ENCODE data around the gene ST6GALNAC4. TPM values are rescaled to one million over a fixed set of nuclear protein-coding genes. Genes with fewer than 3 reads are reported as not detected.

ST6GALNAC4 gene
- total and polyA plus RNA-seq, 10 of the 15 experiments (the other 5 are each of a cell fraction or from before 2014, with no cell fraction given): 4.2 to 63.2 (median 35.2) TPM

DNA sequence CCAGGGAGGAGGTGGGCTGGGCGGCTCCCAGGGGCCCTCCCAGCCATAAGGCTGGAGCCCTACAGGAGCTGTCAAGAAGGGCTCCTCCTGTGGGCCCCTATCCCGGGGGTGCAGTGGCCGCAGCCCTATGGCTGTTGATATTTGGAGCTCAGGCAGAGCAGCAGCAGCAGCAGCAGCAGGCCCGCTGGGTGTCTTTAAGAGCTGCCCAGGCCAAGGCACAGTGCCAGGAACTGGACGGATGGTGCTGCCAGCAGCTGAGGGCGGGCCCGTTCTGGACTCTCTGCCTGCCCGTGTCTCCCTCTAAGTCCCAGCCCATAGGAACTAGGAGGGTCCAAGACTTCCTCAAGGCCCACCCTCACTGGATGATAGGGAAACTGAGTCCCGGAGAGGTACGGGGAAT lies 43.0 kb downstream of the ST6GALNAC4 start:
- CTCF ChIA-PET: interaction anchor here (0.8 to 1.0 kb wide), 3 partner anchors 47 to 139 kb away, joined by 3 to 6 read pairs (median 3); partner anchors contain the start of gene TOR2A
- no peak for DNase-seq (ENCODE audit: low read depth, low spot score)
- no peak overlapping the region for H3K27ac ChIP-seq (ENCODE audit: control insufficient read depth, insufficient read depth)
- POLR2A ChIA-PET: no interaction called here
- WGBS (ENCODE audit: insufficient coverage, insufficient replicate concordance, low lambda C conversion rate, missing lambda C conversion rate): 75% methylated on average over 10 of the region's 10 CpGs
- H3K79me2 ChIP-seq (ENCODE audit: control insufficient read depth, insufficient read depth, low read length): no peaks in the 10 kb centered on the region
- no peak overlapping the region for H3K4me3 ChIP-seq
- no peak overlapping the region for H3K9ac ChIP-seq (ENCODE audit: control insufficient read depth, insufficient read depth, low read length)
- no peaks in the 10 kb centered on the region; a peak in 1 of 4 replicates for H3K27me3 ChIP-seq (replicated peaks in 1 of 2; ENCODE audit: control insufficient read depth in 2 of 2, insufficient read depth in 2 of 2, low read length in 1 of 2)
- FAIRE-seq: no peak
- in situ Hi-C loops (cut with MboI) (no loop called here), intact Hi-C loops (cut with micrococcal nuclease; ENCODE audit: unreplicated experiment) (no loop called here)
- BruUV-seq (replicated peaks): no TSS peak
- H3K4me1 ChIP-seq (ENCODE audit: control insufficient read depth, insufficient read depth, low read length): peaks cover 1% of the 10 kb centered on the region; the same call in 1 of the 2 replicates
- no peaks in the 10 kb centered on the region for H3K9me3 ChIP-seq (replicated peaks; ENCODE audit: control insufficient read depth, insufficient read depth, low read length)
- H3K4me2 ChIP-seq (ENCODE audit: control insufficient read depth, insufficient read depth): no peak overlapping the region
- H3K36me3 ChIP-seq (ENCODE audit: control insufficient read depth in 2 of 2, insufficient read depth in 2 of 2, low read length in 1 of 2): no peaks in the 10 kb centered on the region
- no peak overlapping the region for H2AFZ ChIP-seq (ENCODE audit: control insufficient read depth, low read depth, low read length)
- SMC1A ChIA-PET (ENCODE audit: uncharacterized antibody, unreplicated experiment): interaction anchor here (0.8 kb wide), 1 partner anchor 48 kb away, joined by 4 read pairs; no protein-coding TSS in a partner anchor
- no peak for ATAC-seq
- RAD21 ChIA-PET (ENCODE audit: unreplicated experiment): interaction anchor here (0.6 to 1.4 kb wide), 3 partner anchors 43 to 139 kb away, joined by 3 to 7 read pairs (median 4); partner anchors contain the start of genes ST6GALNAC4 and TOR2A
- H4K20me1 ChIP-seq (ENCODE audit: control insufficient read depth, insufficient read depth): no peaks in the 10 kb centered on the region
- TF ChIP-seq MTA2 (IDR thresholded peaks at IDR 0.05; ENCODE audit: low read depth) (no peak), KDM1A (IDR thresholded peaks at IDR 0.05; ENCODE audit: borderline replicate concordance) (no peak), WRNIP1 (IDR thresholded peaks at IDR 0.05; ENCODE audit: borderline replicate concordance, low read depth, low read length) (no peak), ZSCAN29 (IDR thresholded peaks at IDR 0.05) (no peak), ZZZ3 (IDR thresholded peaks at IDR 0.05; ENCODE audit: control insufficient read depth, insufficient read length, low read depth) (no peak), BHLHE40 (IDR thresholded peaks at IDR 0.05; ENCODE audit: borderline replicate concordance in 1 of 2, low read depth in 2 of 2, low read length in 1 of 2) (no peak), GATAD2B (conservative IDR thresholded peaks at IDR 0.05; ENCODE audit: low read depth) (no peak), RB1 (IDR thresholded peaks at IDR 0.05; ENCODE audit: borderline replicate concordance) (no peak), ZNF207 (IDR thresholded peaks at IDR 0.05; ENCODE audit: borderline replicate concordance) (no peak)
- TF ChIP-seq, protein P1, sequence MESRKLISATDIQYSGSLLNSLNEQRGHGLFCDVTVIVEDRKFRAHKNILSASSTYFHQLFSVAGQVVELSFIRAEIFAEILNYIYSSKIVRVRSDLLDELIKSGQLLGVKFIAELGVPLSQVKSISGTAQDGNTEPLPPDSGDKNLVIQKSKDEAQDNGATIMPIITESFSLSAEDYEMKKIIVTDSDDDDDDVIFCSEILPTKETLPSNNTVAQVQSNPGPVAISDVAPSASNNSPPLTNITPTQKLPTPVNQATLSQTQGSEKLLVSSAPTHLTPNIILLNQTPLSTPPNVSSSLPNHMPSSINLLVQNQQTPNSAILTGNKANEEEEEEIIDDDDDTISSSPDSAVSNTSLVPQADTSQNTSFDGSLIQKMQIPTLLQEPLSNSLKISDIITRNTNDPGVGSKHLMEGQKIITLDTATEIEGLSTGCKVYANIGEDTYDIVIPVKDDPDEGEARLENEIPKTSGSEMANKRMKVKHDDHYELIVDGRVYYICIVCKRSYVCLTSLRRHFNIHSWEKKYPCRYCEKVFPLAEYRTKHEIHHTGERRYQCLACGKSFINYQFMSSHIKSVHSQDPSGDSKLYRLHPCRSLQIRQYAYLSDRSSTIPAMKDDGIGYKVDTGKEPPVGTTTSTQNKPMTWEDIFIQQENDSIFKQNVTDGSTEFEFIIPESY (IDR thresholded peaks at IDR 0.05): no peak
- TF ChIP-seq, protein P2, sequence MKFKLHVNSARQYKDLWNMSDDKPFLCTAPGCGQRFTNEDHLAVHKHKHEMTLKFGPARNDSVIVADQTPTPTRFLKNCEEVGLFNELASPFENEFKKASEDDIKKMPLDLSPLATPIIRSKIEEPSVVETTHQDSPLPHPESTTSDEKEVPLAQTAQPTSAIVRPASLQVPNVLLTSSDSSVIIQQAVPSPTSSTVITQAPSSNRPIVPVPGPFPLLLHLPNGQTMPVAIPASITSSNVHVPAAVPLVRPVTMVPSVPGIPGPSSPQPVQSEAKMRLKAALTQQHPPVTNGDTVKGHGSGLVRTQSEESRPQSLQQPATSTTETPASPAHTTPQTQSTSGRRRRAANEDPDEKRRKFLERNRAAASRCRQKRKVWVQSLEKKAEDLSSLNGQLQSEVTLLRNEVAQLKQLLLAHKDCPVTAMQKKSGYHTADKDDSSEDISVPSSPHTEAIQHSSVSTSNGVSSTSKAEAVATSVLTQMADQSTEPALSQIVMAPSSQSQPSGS (IDR thresholded peaks at IDR 0.05; ENCODE audit: low read length): no peak
- TF ChIP-seq, protein P3, sequence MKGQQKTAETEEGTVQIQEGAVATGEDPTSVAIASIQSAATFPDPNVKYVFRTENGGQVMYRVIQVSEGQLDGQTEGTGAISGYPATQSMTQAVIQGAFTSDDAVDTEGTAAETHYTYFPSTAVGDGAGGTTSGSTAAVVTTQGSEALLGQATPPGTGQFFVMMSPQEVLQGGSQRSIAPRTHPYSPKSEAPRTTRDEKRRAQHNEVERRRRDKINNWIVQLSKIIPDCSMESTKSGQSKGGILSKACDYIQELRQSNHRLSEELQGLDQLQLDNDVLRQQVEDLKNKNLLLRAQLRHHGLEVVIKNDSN (IDR thresholded peaks at IDR 0.05; ENCODE audit: borderline replicate concordance, extremely low read length, insufficient read depth, low read depth, low read length): no peak
- TF ChIP-seq, protein P4, sequence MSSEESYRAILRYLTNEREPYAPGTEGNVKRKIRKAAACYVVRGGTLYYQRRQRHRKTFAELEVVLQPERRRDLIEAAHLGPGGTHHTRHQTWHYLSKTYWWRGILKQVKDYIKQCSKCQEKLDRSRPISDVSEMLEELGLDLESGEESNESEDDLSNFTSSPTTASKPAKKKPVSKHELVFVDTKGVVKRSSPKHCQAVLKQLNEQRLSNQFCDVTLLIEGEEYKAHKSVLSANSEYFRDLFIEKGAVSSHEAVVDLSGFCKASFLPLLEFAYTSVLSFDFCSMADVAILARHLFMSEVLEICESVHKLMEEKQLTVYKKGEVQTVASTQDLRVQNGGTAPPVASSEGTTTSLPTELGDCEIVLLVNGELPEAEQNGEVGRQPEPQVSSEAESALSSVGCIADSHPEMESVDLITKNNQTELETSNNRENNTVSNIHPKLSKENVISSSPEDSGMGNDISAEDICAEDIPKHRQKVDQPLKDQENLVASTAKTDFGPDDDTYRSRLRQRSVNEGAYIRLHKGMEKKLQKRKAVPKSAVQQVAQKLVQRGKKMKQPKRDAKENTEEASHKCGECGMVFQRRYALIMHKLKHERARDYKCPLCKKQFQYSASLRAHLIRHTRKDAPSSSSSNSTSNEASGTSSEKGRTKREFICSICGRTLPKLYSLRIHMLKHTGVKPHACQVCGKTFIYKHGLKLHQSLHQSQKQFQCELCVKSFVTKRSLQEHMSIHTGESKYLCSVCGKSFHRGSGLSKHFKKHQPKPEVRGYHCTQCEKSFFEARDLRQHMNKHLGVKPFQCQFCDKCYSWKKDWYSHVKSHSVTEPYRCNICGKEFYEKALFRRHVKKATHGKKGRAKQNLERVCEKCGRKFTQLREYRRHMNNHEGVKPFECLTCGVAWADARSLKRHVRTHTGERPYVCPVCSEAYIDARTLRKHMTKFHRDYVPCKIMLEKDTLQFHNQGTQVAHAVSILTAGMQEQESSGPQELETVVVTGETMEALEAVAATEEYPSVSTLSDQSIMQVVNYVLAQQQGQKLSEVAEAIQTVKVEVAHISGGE (CRISPR knock-in tag; IDR thresholded peaks at IDR 0.05): no peak
